Measurements from ENCODE around the gene GEMIN4.

Gene GEMIN4

DNA sequence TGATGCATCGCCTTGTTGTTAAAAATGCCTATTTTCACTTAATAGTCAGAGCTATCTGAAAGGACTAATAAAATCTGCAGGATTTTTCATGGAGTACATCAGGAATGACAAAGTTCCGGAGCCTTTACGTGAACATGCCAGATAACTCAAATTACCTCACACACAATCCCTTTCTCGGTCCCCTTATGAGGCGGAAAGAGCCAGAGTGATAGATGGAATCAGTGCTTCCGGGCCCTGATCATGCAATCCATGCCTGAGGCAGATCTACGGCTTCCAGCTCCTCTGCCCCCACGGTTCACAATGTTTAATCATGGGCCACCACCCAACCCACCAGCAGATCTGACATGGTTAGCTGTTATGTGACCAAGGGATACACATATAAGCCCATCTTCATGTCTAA lies 54.4 kb downstream of the GEMIN4 start:
- no peak for DNase-seq

- no peak for DNase-seq
Observed at GRCh38 chr17:696369-696768, 55.7 kb downstream of the GEMIN4 start.
